IMR-90 (cell line): ENCODE data around the gene GRPEL2. TPM values are rescaled to one million over a fixed set of nuclear protein-coding genes. Genes with fewer than 3 reads are reported as not detected.
A peak's percentile ranks its signal among the peaks of the same experiment; 100 is the strongest.

Experiments used
- ATAC-seq: fragments of 200-7000 bp; cut with Tn5 transposase; 2 replicates; pipeline ENCODE4 v1.9.1; 2020; ENCODE audit warnings: low read depth, mild to moderate bottlenecking, moderate library complexity
- BruUV-seq: library from RNA; stranded (reverse); fragments of 400-500 nt; replicated peaks from 2 replicates; lab custom pipeline; 2021; lab: Mats Ljungman, UMichigan
- CTCF ChIA-PET: fragments of 300-600 bp; formaldehyde crosslinking; extraction: SDS; loops from one replicate; lab custom pipeline; 2021; ENCODE audit warnings: antibody characterized with exemption; lab: Yijun Ruan, JAX
- POLR2A ChIA-PET: fragments of 300-600 bp; sonication (Branson Sonifier 250); formaldehyde crosslinking; loops from one replicate; lab custom pipeline; 2022; ENCODE audit warnings: antibody characterized with exemption; ENCODE audit not compliant: unreplicated experiment; lab: Charles Lee
- DNase-seq: peaks from one replicate; pipeline ENCODE4 v3.0.0; 2013
- H2AFZ ChIP-seq: replicated peaks from 2 replicates; pipeline ENCODE3; 2013; ENCODE audit warnings: low read length, mild to moderate bottlenecking; ENCODE audit not compliant: poor library complexity
- H2AK5ac ChIP-seq: 2 replicates; pipeline ENCODE4 v1.6.1; 2013; ENCODE audit warnings: low read depth, low read length, inconsistent platforms
- H2AK9ac ChIP-seq: replicated peaks from 2 replicates; pipeline ENCODE3; 2013; ENCODE audit warnings: mild to moderate bottlenecking, low read depth, low read length, moderate library complexity; ENCODE audit not compliant: poor library complexity
- H2BK120ac ChIP-seq: 2 replicates; pipeline ENCODE4 v1.6.1; 2013; ENCODE audit warnings: low read depth, low read length, inconsistent platforms
- H2BK15ac ChIP-seq: 3 replicates; pipeline ENCODE4 v1.6.1; 2013; ENCODE audit warnings: low read depth, low read length, inconsistent platforms
- H2BK20ac ChIP-seq: 2 replicates; pipeline ENCODE4 v1.6.1; 2013; ENCODE audit warnings: low read depth, mild to moderate bottlenecking, inconsistent platforms, low read length, moderate library complexity
- H2BK5ac ChIP-seq: 2 replicates; pipeline ENCODE4 v1.6.1; 2013; ENCODE audit warnings: mild to moderate bottlenecking, low read depth, low read length, inconsistent platforms; ENCODE audit not compliant: poor library complexity, severe bottlenecking
- H3K14ac ChIP-seq: replicated peaks from 2 replicates; pipeline ENCODE4 v1.6.1; 2013; ENCODE audit warnings: low read depth, low read length, inconsistent platforms
- H3K18ac ChIP-seq: 2 replicates; pipeline ENCODE4 v1.6.1; 2013; ENCODE audit warnings: low read depth, low read length, control low read depth
- H3K23ac ChIP-seq: 2 replicates; pipeline ENCODE4 v1.6.1; 2013; ENCODE audit warnings: low read depth, low read length, inconsistent platforms
- H3K27ac ChIP-seq: 2 replicates; pipeline ENCODE4 v1.5.1; 2013; ENCODE audit warnings: mild to moderate bottlenecking, control low read depth, low read length; ENCODE audit not compliant: insufficient read depth
- H3K27me3 ChIP-seq: 2 replicates; pipeline ENCODE4 v1.6.1; 2013; ENCODE audit warnings: low read length; ENCODE audit not compliant: control insufficient read depth, insufficient read depth
- H3K36me3 ChIP-seq: 2 replicates; pipeline ENCODE4 v1.6.1; 2013; ENCODE audit warnings: low read length, mixed read lengths; ENCODE audit not compliant: control insufficient read depth, insufficient read depth
- H3K4ac ChIP-seq: 2 replicates; pipeline ENCODE4 v1.6.1; 2013; ENCODE audit warnings: low read depth, low read length, inconsistent platforms
- H3K4me1 ChIP-seq: 2 replicates; pipeline ENCODE4 v1.6.1; 2013; ENCODE audit warnings: low read length, mixed read lengths; ENCODE audit not compliant: control insufficient read depth, insufficient read depth
- H3K4me2 ChIP-seq: 2 replicates; pipeline ENCODE4 v1.6.1; 2013; ENCODE audit warnings: low read depth, mild to moderate bottlenecking, control low read depth, low read length, moderate library complexity
- H3K4me3 ChIP-seq: 2 replicates; pipeline ENCODE4 v1.5.1; 2013; ENCODE audit warnings: low read depth, mild to moderate bottlenecking, control low read depth, low read length, moderate library complexity; ENCODE audit not compliant: insufficient read depth
- H3K56ac ChIP-seq: 2 replicates; pipeline ENCODE4 v1.6.1; 2013; ENCODE audit warnings: low read length, inconsistent platforms; ENCODE audit not compliant: insufficient read depth; ENCODE audit errors: extremely low read depth
- H3K79me1 ChIP-seq, 2 experiments: 2 replicates each; pipeline ENCODE4 v1.6.1; 2013; ENCODE audit warnings: low read length in 2 of 2, inconsistent platforms in 1 of 2, low read depth in 1 of 2
- H3K9ac ChIP-seq: 2 replicates; pipeline ENCODE4 v1.6.1; 2013; ENCODE audit warnings: low read depth, low read length, control low read depth
- H3K9me1 ChIP-seq: 2 replicates; pipeline ENCODE4 v1.6.1; 2013; ENCODE audit warnings: low read length, inconsistent platforms; ENCODE audit not compliant: insufficient read depth
- H3K9me3 ChIP-seq: 2 replicates; pipeline ENCODE4 v1.6.1; 2013; ENCODE audit warnings: low read length; ENCODE audit not compliant: control insufficient read depth, insufficient read depth
- H4K20me1 ChIP-seq: 2 replicates; pipeline ENCODE4 v1.6.1; 2013; ENCODE audit warnings: low read length, inconsistent platforms; ENCODE audit not compliant: insufficient read depth
- H4K5ac ChIP-seq: 2 replicates; pipeline ENCODE4 v1.6.1; 2013; ENCODE audit warnings: mild to moderate bottlenecking, low read depth, low read length, control low read depth
- H4K8ac ChIP-seq, 2 experiments: 2 replicates each; pipeline ENCODE4 v1.6.1; 2013; ENCODE audit warnings: low read depth in 2 of 2, low read length in 2 of 2, control low read depth in 1 of 2, inconsistent platforms in 1 of 2
- H4K91ac ChIP-seq: 2 replicates; pipeline ENCODE4 v1.6.1; 2013; ENCODE audit warnings: low read depth, low read length, inconsistent platforms; ENCODE audit not compliant: insufficient read depth
- CEBPB ChIP-seq: IDR thresholded peaks from 2 replicates; pipeline ENCODE4 v1.6.1; 2012; ENCODE audit warnings: low read depth, low read length, improper control_type of control experiment
- NFE2L2 ChIP-seq: fragments of 150-350 bp; IDR thresholded peaks from 2 replicates; pipeline ENCODE4 v1.6.1; 2016; ENCODE audit warnings: low read depth, mild to moderate bottlenecking, low read length
- WGBS, 2 experiments: methylation state at CpG; one replicate each; pipeline versions ENCODE4 v1.1.5 to v1.1.7; 2013; ENCODE audit warnings: missing lambda C conversion rate in 2 of 2; ENCODE audit not compliant: insufficient read length in 1 of 2; ENCODE audit errors: extremely low coverage in 2 of 2; 5-methylcytosine and 5-hydroxymethylcytosine counted together
- dilution Hi-C: fragments of 300-500 bp; cut with HindIII; formaldehyde crosslinking; loops from one replicate; pipeline ENCODE4 v1.14.3; 2018; ENCODE audit warnings: low sequenced_read_pairs; ENCODE audit not compliant: unreplicated experiment
- in situ Hi-C: fragments of 300-500 bp; cut with MboI; formaldehyde crosslinking; loops from 3 replicates; pipeline ENCODE4 v1.14.3; 2019; ENCODE audit warnings: low sequenced_read_pairs, inconsistent platforms, mixed read lengths
- intact Hi-C: fragments of 100-400 bp; cut with micrococcal nuclease; formaldehyde crosslinking; loops from 2 replicates; pipeline ENCODE4 v1.10.0; 2022
- polyA plus RNA-seq, 3 experiments: library from polyadenylated mRNA; depleted of rRNA; stranded (reverse); fragments of >200 nt; gene quantifications; 2 replicates each; pipeline ENCODE4 v1.2.3, GENCODE V29; 2012; ENCODE audit warnings: low replicate concordance in 1 of 3
- total RNA-seq: library from RNA; depleted of rRNA; stranded (reverse); fragments of >200 nt; gene quantifications from 2 replicates; pipeline ENCODE4 v1.2.3, GENCODE V29; 2012

The GRPEL2 gene
- total and polyA plus RNA-seq, 2 of the 4 experiments (the other 2 are of a cell fraction): 6.2 to 18.1 TPM

DNA sequence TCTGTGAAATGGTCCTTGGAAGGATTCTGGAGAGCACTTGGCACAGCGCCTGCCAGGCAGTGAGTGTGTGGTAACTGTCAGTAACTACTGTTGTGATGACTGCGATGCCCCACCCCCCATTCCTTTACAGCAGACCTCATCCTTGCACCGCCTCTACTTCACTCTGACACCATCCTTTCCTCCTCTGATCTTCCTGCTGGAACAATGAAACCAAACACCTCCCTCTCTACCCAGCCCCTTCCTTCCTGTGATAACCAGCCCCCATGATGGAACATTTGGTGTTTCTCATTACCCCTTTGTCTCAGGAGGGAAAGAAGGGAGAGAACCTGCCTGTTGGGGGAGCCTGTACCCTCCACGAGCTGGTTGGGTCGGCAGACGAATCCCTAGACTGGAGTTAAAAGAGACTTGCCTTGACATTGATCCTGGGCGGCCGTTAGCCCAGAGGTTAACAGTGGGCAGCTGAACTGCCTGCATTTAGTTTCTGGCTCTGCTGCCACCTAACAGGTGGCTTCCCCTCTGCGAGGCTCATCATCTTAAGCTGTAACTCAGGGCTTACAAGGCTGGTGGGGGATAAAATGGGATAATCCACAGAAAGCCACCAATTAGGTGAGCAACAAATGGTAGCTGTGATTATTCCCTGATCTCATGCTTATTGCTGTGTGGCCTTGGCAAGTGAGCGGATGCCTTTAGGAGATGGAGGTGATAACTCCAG is 34.2 kb upstream of the GRPEL2 start:
- H3K18ac ChIP-seq: no peak overlapping the region
- 0 out of 2 replicates have a peak, but pooled peaks cover 18% of the 10 kb centered on the region for H3K9me1 ChIP-seq
- CTCF ChIA-PET: interaction anchor here (0.6 kb wide), 1 partner anchor 9 kb away, joined by 3 read pairs; no protein-coding TSS in a partner anchor
- no peak overlapping the region for H3K27ac ChIP-seq
- intact Hi-C loops: no loop called here
- no peak overlapping the region for H3K4me2 ChIP-seq
- dilution Hi-C loops: no loop called here
- no peaks in the 10 kb centered on the region for H3K36me3 ChIP-seq
- no peak overlapping the region for H2BK5ac ChIP-seq
- H2BK120ac ChIP-seq: no peak overlapping the region
- H4K91ac ChIP-seq: no peak overlapping the region
- H3K14ac ChIP-seq: 0 out of 2 replicates have a peak overlapping the region, but pooled peaks have one; percentile 9
- 81% methylated on average over 3 of the region's 10 CpGs; no CpG with 5 or more reads in 1 of the 2 experiments for WGBS, 2 experiments
- no peak overlapping the region for H3K23ac ChIP-seq
- TF ChIP-seq CEBPB: peak; percentile 33
- TF ChIP-seq NFE2L2: no peak
- peak; percentile 83 for DNase-seq
- peak overlapping the region; percentile 33 for H2AK9ac ChIP-seq
- no peak overlapping the region for H4K5ac ChIP-seq
- in situ Hi-C loops: no loop called here
- no peak overlapping the region for H3K4me3 ChIP-seq
- no peaks in the 10 kb centered on the region for H3K4me1 ChIP-seq
- no peak overlapping the region for H3K56ac ChIP-seq
- 0 out of 2 replicates have a peak overlapping the region, but pooled peaks have one; percentile 37 for H2AK5ac ChIP-seq
- no peak overlapping the region for H2BK20ac ChIP-seq
- H3K4ac ChIP-seq: no peak overlapping the region; the same call in 1 of the 2 replicates
- peak; percentile 83 for ATAC-seq
- H4K20me1 ChIP-seq: no peaks in the 10 kb centered on the region
- POLR2A ChIA-PET: no interaction called here
- BruUV-seq: no TSS peak
- H3K9me3 ChIP-seq: no peaks in the 10 kb centered on the region
- H3K27me3 ChIP-seq: no peaks in the 10 kb centered on the region
- no peak overlapping the region for H4K8ac ChIP-seq
- H3K79me1 ChIP-seq: no peaks in the 10 kb centered on the region
- no peak overlapping the region for H3K9ac ChIP-seq
- H2AFZ ChIP-seq: peak overlapping the region; percentile 74
- H2BK15ac ChIP-seq: no peak overlapping the region
